ENCODE results near the gene GALNT13. TPM values are rescaled to one million over a fixed set of nuclear protein-coding genes. Genes with fewer than 3 reads are reported as not detected.

The GALNT13 gene
- total RNA-seq = under 0.01 TPM in 2 replicates

GRCh38 chr2:153871231-153872221, at the start of gene GALNT13:
GALNT13 (plus strand) TSS chr2:153871922.

Data from cardiac atrium fibroblast (primary cell).